ENCODE results near the gene PFDN4.

- TF ChIP-seq, protein P1, sequence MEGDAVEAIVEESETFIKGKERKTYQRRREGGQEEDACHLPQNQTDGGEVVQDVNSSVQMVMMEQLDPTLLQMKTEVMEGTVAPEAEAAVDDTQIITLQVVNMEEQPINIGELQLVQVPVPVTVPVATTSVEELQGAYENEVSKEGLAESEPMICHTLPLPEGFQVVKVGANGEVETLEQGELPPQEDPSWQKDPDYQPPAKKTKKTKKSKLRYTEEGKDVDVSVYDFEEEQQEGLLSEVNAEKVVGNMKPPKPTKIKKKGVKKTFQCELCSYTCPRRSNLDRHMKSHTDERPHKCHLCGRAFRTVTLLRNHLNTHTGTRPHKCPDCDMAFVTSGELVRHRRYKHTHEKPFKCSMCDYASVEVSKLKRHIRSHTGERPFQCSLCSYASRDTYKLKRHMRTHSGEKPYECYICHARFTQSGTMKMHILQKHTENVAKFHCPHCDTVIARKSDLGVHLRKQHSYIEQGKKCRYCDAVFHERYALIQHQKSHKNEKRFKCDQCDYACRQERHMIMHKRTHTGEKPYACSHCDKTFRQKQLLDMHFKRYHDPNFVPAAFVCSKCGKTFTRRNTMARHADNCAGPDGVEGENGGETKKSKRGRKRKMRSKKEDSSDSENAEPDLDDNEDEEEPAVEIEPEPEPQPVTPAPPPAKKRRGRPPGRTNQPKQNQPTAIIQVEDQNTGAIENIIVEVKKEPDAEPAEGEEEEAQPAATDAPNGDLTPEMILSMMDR (IDR thresholded peaks at IDR 0.05 in 4 of 5, conservative IDR thresholded peaks at IDR 0.05 in 1 of 5), result no peak
- no peak for TF ChIP-seq POLR2A (IDR thresholded peaks at IDR 0.05)
Measured at GRCh38 chr20:54237116-54237943, 29.4 kb downstream of the PFDN4 start.
